HFFc6 (cell line): Measurements from ENCODE around the gene PTPRM. TPM values are rescaled to one million over a fixed set of nuclear protein-coding genes. Genes with fewer than 3 reads are reported as not detected.

Experiments used
- DNase-seq: peaks from one replicate; pipeline ENCODE4 v3.0.0-alpha.2; 2018
- H3K27ac Mint-ChIP-seq: 2 replicates; pipeline ENCODE4 v1.8.0; 2020; ENCODE audit warnings: mild to moderate bottlenecking, mixed read lengths
- H3K27me3 Mint-ChIP-seq: 2 replicates; pipeline ENCODE4 v1.8.0; 2021; ENCODE audit warnings: mild to moderate bottlenecking, moderate library complexity, mixed read lengths; ENCODE audit not compliant: insufficient read depth
- H3K36me3 Mint-ChIP-seq: 2 replicates; pipeline ENCODE4 v1.8.0; 2021; ENCODE audit warnings: low read depth, mixed read lengths
- H3K4me1 Mint-ChIP-seq: 2 replicates; pipeline ENCODE4 v1.8.0; 2020; ENCODE audit warnings: low read depth, mixed read lengths
- H3K4me3 Mint-ChIP-seq: 2 replicates; pipeline ENCODE4 v1.8.0; 2020; ENCODE audit warnings: mild to moderate bottlenecking, moderate library complexity, mixed read lengths
- H3K9me3 Mint-ChIP-seq: 2 replicates; pipeline ENCODE4 v1.8.0; 2020; ENCODE audit warnings: mild to moderate bottlenecking, mixed read lengths
- CTCF ChIP-seq: fragments of 200-600 bp; sonication (generic); IDR thresholded peaks from 2 replicates; pipeline ENCODE4 v1.5.0; 2021; ENCODE audit warnings: antibody characterized with exemption, mild to moderate bottlenecking
- total RNA-seq, 6 experiments: library from RNA; stranded (reverse); fragmentation: NEBNext Ultra II Directional; extraction: Animal tissue kit (Norgen Biotek cat#: 25700); gene quantifications; 2 replicates in 1 of 6; 3 replicates in 5 of 6; pipeline ENCODE4 v1.2.3, GENCODE V29; 2021

PTPRM gene
- total RNA-seq, 6 experiments from 2014 or later = 39.4 to 49.8 (median 43.8) TPM

- peak overlapping the region; percentile 25 for H3K4me3 Mint-ChIP-seq
- DNase-seq = no peak
Observed at GRCh38 chr18:8367217-8367988, 800.3 kb downstream of the PTPRM start.

DNA sequence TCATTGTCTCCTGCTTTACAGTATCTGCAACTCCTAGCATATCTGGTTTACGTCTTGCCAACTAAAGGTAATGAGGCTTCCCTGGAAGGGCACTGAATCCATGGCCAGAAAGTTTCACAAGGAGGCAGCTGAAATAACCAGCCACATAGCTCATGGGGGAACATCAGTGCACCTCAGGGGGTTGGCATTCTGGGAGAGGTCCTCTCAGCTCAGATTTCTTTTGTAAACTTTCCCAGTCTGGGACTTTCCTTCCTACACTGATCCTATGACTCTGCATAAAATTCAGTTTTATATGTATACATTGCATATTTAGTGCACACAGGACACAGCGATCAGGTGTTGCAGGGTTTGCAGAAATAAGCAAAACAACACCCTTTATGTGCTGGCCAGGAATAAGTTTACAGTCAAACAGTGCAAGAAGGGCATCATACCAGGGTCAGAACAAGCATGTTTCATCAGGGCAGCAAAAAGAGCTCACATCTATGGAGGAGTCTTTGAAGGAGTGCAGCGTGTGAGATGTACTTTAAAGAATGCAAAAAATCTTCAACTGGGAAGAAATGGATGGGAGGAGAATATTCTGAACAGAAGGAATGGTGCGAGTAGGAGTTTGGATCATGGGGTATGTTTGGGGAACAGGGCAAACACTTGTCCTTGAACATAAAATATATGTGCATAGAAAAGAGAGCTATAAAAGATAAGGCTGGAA is 801.5 kb downstream of the PTPRM start:
- H3K4me3 Mint-ChIP-seq = no peak overlapping the region
- no peaks in the 10 kb centered on the region for H3K27me3 Mint-ChIP-seq
- TF ChIP-seq CTCF = no peak
- H3K9me3 Mint-ChIP-seq = no peaks in the 10 kb centered on the region
- DNase-seq = no peak
- H3K4me1 Mint-ChIP-seq = peaks cover 52% of the 10 kb centered on the region
- H3K27ac Mint-ChIP-seq = no peak overlapping the region
- no peaks in the 10 kb centered on the region for H3K36me3 Mint-ChIP-seq

More at GRCh38 chr18:8367217-8367988, 800.3 kb downstream of the PTPRM start:
- no peaks in the 10 kb centered on the region for H3K27me3 Mint-ChIP-seq
- H3K27ac Mint-ChIP-seq = no peak overlapping the region
- peak; percentile 70 for TF ChIP-seq CTCF
- H3K36me3 Mint-ChIP-seq = no peaks in the 10 kb centered on the region
- H3K9me3 Mint-ChIP-seq = no peaks in the 10 kb centered on the region
- H3K4me1 Mint-ChIP-seq = peaks cover 42% of the 10 kb centered on the region

DNA sequence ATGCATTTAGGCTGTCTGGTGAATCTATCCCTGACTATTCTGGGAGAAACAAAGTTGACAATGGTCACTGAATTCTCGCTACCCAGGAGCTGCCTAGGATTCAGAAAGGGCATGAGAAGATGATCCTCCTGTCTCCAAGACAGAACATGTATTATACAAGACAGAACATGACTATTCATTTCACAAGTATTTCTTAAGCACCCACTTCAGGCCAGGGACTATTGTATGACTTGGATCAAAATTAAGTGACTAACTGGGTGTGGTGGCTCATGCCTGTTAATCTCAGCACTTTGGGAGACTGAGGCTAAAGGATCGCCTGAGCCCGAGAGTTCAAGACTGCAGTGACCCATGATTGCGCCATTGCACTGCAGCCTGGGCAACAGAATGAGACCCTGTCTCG is 806.4 kb downstream of the PTPRM start:
- no peak for TF ChIP-seq CTCF
- no peak overlapping the region for H3K27ac Mint-ChIP-seq
- peaks cover 56% of the 10 kb centered on the region for H3K4me1 Mint-ChIP-seq
- no peaks in the 10 kb centered on the region for H3K9me3 Mint-ChIP-seq
- H3K27me3 Mint-ChIP-seq = no peaks in the 10 kb centered on the region
- DNase-seq = no peak
- no peak overlapping the region for H3K4me3 Mint-ChIP-seq
- no peaks in the 10 kb centered on the region for H3K36me3 Mint-ChIP-seq

- Mint-ChIP-seq H3K9me3 (no peaks in the 10 kb centered on the region), H3K27ac (no peak overlapping the region), H3K36me3 (no peaks in the 10 kb centered on the region), H3K4me1 (peaks cover 44% of the 10 kb centered on the region), H3K4me3 (no peak overlapping the region), H3K27me3 (no peaks in the 10 kb centered on the region)
- DNase-seq = no peak
- TF ChIP-seq CTCF = no peak
Observed at GRCh38 chr18:8374676-8375075, 807.6 kb downstream of the PTPRM start.

DNA sequence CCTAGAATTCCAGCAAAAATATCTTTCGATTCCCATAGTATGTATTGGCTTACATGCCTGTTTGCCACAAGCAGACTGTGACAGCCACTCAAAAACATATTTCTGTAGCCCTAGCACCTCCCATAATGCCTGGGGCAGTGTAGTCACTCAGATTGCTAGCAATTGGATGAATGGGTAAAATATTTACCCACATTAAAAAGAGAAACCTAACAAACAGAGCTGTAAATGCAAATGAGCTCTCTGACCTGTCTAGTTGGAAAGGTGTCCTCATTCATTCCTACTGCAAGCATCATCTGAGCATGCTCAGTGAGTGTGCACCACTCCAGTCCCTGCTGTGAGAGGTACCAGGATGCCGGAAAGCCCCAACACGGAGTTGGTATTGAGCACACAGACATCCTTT is 808.1 kb downstream of the PTPRM start:
- Mint-ChIP-seq H3K4me1 (peaks cover 40% of the 10 kb centered on the region), H3K27me3 (no peaks in the 10 kb centered on the region), H3K9me3 (no peaks in the 10 kb centered on the region), H3K27ac (no peak overlapping the region), H3K4me3 (no peak overlapping the region), H3K36me3 (no peaks in the 10 kb centered on the region)
- DNase-seq = no peak
- no peak for TF ChIP-seq CTCF
